ENCODE data around the gene BANF1.

DNA sequence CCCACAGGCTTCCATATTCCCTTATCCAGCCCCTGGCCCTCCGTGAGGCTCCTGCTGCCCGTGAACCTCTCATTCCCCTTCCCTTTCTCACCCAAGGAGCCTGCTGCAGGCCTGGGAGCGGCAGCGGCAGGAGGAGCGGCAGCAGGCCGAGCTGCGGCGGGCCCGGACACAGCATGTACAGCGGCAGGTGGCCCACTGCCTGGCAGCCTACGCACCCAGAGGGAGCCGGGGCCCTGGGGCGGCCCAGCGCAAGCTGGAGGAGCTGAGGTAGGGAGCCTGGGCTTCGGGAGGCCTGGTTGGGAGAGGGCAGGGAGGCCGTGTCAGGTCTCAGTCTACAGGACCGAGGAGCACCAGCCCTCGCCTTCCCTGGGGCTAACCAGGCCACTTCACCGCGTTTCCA, 48.8 kb upstream of the BANF1 start:
- TF ChIP-seq POLR2A (IDR thresholded peaks at IDR 0.05; ENCODE audit: low read depth, low read length) (no peak), MAX (IDR thresholded peaks at IDR 0.05; ENCODE audit: insufficient read depth, insufficient read length) (no peak), CTCF (IDR thresholded peaks at IDR 0.05; ENCODE audit: extremely low read depth in 1 of 2, insufficient read depth in 1 of 2, low read depth in 1 of 2, low read length in 2 of 2) (no peak), EZH2 (IDR thresholded peaks at IDR 0.05; ENCODE audit: borderline replicate concordance, low read depth, low read length, severe bottlenecking) (no peak)

Data from endothelial cell of umbilical vein (primary cell).